ENCODE measurements around the gene RPA3. TPM values are rescaled to one million over a fixed set of nuclear protein-coding genes. Genes with fewer than 3 reads are reported as not detected.

RPA3 gene
- polyA plus RNA-seq, 1 donor (not counting 4 experiments of a cell fraction or from before 2014, with no cell fraction given): 51.1 TPM

- no peaks in the 10 kb centered on the region for H3K9me1 ChIP-seq (ENCODE audit: control insufficient read depth, extremely low read depth, insufficient read depth, low read length)
- dilution Hi-C loops (cut with MboI; ENCODE audit: extremely low pct_ligation_motif_present, low sequenced_read_pairs): no loop called here
- H3K36me3 ChIP-seq (ENCODE audit: control insufficient read depth in 2 of 2, extremely low read depth in 1 of 2, insufficient read depth in 2 of 2, low read length in 2 of 2): no peaks in the 10 kb centered on the region
- H2AFZ ChIP-seq (ENCODE audit: control insufficient read depth, low read length): no peak overlapping the region
- no peak for TF ChIP-seq CTCF (optimal IDR thresholded peaks at IDR 0.05 in 1 of 3, IDR thresholded peaks at IDR 0.05 in 1 of 3, conservative IDR thresholded peaks at IDR 0.05 in 1 of 3; ENCODE audit: extremely low read depth in 1 of 3, insufficient read depth in 2 of 3, low read length in 3 of 3)
- no peak for TF ChIP-seq EZH2 (IDR thresholded peaks at IDR 0.05; ENCODE audit: low read length)
- no peaks in the 10 kb centered on the region for H3K9me3 ChIP-seq (ENCODE audit: control insufficient read depth, low read depth, low read length)
- peaks cover 10% of the 10 kb centered on the region for H3K4me1 ChIP-seq (ENCODE audit: control insufficient read depth, extremely low read depth, insufficient read depth, low read length)
- H3K4me2 ChIP-seq (ENCODE audit: control insufficient read depth, extremely low read depth, insufficient read depth, low read depth, low read length): peak overlapping the region; percentile 39
- no peak overlapping the region for H3K27ac ChIP-seq (ENCODE audit: control insufficient read depth, insufficient read depth, low read length)
- no peaks in the 10 kb centered on the region for H3K79me2 ChIP-seq (ENCODE audit: control insufficient read depth, insufficient read depth, low read length)
- H3K27me3 ChIP-seq (ENCODE audit: control insufficient read depth, extremely low read depth, insufficient read depth, low read length): no peaks in the 10 kb centered on the region
- H3K9ac ChIP-seq (ENCODE audit: control insufficient read depth, extremely low read depth, insufficient read depth, low read length): no peak overlapping the region
- no peak overlapping the region for H3K4me3 ChIP-seq (ENCODE audit: control insufficient read depth in 2 of 3, extremely low read depth in 1 of 3, insufficient read depth in 2 of 3, low read depth in 1 of 3, low read length in 3 of 3)
- no peak for FAIRE-seq
- H4K20me1 ChIP-seq (ENCODE audit: control insufficient read depth, extremely low read depth, insufficient read depth, low read length): no peaks in the 10 kb centered on the region
- DNase-seq (ENCODE audit: low read depth, low spot score): no peak
Observed at GRCh38 chr7:7705318-7705717, 13.1 kb downstream of the RPA3 start.

GRCh38 chr7:7704867-7705266 lies 13.5 kb downstream of the RPA3 start:
- no peak overlapping the region for H3K4me3 ChIP-seq (ENCODE audit: control insufficient read depth in 2 of 3, extremely low read depth in 1 of 3, insufficient read depth in 2 of 3, low read depth in 1 of 3, low read length in 3 of 3)
- FAIRE-seq (peak; percentile 98), DNase-seq (ENCODE audit: low read depth, low spot score) (peak; percentile 15)

More at GRCh38 chr7:7704867-7705266, 13.5 kb downstream of the RPA3 start:
- no peaks in the 10 kb centered on the region for H3K27me3 ChIP-seq (ENCODE audit: control insufficient read depth, extremely low read depth, insufficient read depth, low read length)
- H3K9me3 ChIP-seq (ENCODE audit: control insufficient read depth, low read depth, low read length): no peaks in the 10 kb centered on the region
- no peaks in the 10 kb centered on the region for H4K20me1 ChIP-seq (ENCODE audit: control insufficient read depth, extremely low read depth, insufficient read depth, low read length)
- no peaks in the 10 kb centered on the region for H3K36me3 ChIP-seq (ENCODE audit: control insufficient read depth in 2 of 2, extremely low read depth in 1 of 2, insufficient read depth in 2 of 2, low read length in 2 of 2)
- dilution Hi-C loops (cut with MboI; ENCODE audit: extremely low pct_ligation_motif_present, low sequenced_read_pairs): no loop called here
- H3K27ac ChIP-seq (ENCODE audit: control insufficient read depth, insufficient read depth, low read length): no peak overlapping the region
- H3K4me2 ChIP-seq (ENCODE audit: control insufficient read depth, extremely low read depth, insufficient read depth, low read depth, low read length): peak overlapping the region; percentile 39
- TF ChIP-seq EZH2 (IDR thresholded peaks at IDR 0.05; ENCODE audit: low read length) (no peak), CTCF (optimal IDR thresholded peaks at IDR 0.05 in 1 of 3, IDR thresholded peaks at IDR 0.05 in 1 of 3, conservative IDR thresholded peaks at IDR 0.05 in 1 of 3; ENCODE audit: extremely low read depth in 1 of 3, insufficient read depth in 2 of 3, low read length in 3 of 3) (no peak)
- H3K9me1 ChIP-seq (ENCODE audit: control insufficient read depth, extremely low read depth, insufficient read depth, low read length): no peaks in the 10 kb centered on the region
- H3K9ac ChIP-seq (ENCODE audit: control insufficient read depth, extremely low read depth, insufficient read depth, low read length): no peak overlapping the region
- H2AFZ ChIP-seq (ENCODE audit: control insufficient read depth, low read length): no peak overlapping the region
- peaks cover 10% of the 10 kb centered on the region for H3K4me1 ChIP-seq (ENCODE audit: control insufficient read depth, extremely low read depth, insufficient read depth, low read length)
- H3K79me2 ChIP-seq (ENCODE audit: control insufficient read depth, insufficient read depth, low read length): no peaks in the 10 kb centered on the region
